Progenitor cell of endocrine pancreas (in vitro differentiated cells): ENCODE data around the gene SH3D21. TPM values are rescaled to one million over a fixed set of nuclear protein-coding genes. Genes with fewer than 3 reads are reported as not detected.

Experiments
- DNase-seq: peaks from one replicate; pipeline ENCODE4 v3.0.0; 2021; ENCODE audit warnings: low spot score; ENCODE audit not compliant: unreplicated experiment
- H3K27ac Mint-ChIP-seq: 2 replicates; pipeline ENCODE4 v1.8.0; 2021; ENCODE audit warnings: mild to moderate bottlenecking, moderate library complexity, mixed read lengths
- H3K27me3 Mint-ChIP-seq: 2 replicates; pipeline ENCODE4 v1.8.0; 2021; ENCODE audit warnings: mixed read lengths
- H3K36me3 Mint-ChIP-seq: 2 replicates; pipeline ENCODE4 v1.8.0; 2022; ENCODE audit warnings: mixed read lengths; ENCODE audit not compliant: insufficient read depth
- H3K4me1 Mint-ChIP-seq: 2 replicates; pipeline ENCODE4 v1.8.0; 2021; ENCODE audit warnings: low read depth, mixed read lengths
- H3K4me3 Mint-ChIP-seq: 2 replicates; pipeline ENCODE4 v1.8.0; 2021; ENCODE audit warnings: low read depth, mild to moderate bottlenecking, moderate library complexity, mixed read lengths
- H3K9me3 Mint-ChIP-seq: 2 replicates; pipeline ENCODE4 v1.8.0; 2021; ENCODE audit warnings: low read depth, mixed read lengths
- total RNA-seq: library from RNA; stranded (reverse); gene quantifications from 2 replicates; pipeline ENCODE4 v1.2.1, GENCODE V29; 2021
- TF ChIP-seq, protein P1 (sequence below): fragments of 200-600 bp; sonication (generic); IDR thresholded peaks from one replicate; pipeline ENCODE4 v1.5.0; 2021; ENCODE audit warnings: antibody characterized with exemption, mild to moderate bottlenecking; ENCODE audit not compliant: unreplicated experiment

Gene SH3D21
- total RNA-seq, 1 donor from 2014 or later, result 10.6 TPM

DNA sequence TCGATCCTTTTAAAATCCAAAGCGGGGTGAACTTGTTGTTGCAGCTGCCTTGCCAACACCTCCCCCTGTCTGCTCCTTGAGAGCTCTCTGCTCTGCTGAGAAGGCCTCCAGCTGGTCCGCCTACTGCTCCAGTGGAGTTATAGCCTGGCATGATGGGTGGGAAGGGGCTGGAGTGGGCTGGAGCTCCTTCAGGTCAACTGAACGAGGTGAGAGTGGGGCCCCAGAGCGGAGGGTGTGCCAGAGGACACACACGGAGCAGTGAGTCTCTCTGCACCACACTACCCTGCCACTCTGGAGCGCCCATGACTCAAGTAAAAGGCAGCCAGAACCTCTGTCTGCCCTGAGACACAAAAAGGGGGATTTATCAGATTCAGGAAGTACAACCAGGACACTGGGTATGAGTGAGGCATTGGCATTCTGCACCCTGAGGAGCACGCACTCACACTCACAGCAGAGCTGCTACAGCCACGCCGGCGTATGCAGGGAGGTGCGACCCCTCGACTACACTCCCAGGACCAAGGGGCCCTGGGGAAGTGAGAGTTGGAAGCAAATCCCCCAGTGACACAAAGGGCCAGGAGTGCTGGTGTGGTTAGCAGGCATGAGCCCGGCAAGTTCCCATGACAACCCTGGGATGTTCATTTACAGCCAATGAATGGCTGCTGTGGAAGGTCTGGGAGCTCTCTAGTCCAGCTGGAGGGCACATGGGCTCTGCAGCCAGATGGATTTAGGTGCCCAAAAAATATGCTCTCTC lies 45.2 kb downstream of the SH3D21 start:
- no peaks in the 10 kb centered on the region for H3K9me3 Mint-ChIP-seq
- DNase-seq, result no peak
- H3K36me3 Mint-ChIP-seq, result peaks cover 10% of the 10 kb centered on the region
- no peak overlapping the region for H3K27ac Mint-ChIP-seq
- no peak overlapping the region for H3K4me3 Mint-ChIP-seq
- H3K4me1 Mint-ChIP-seq, result no peaks in the 10 kb centered on the region
- TF ChIP-seq, protein P1, sequence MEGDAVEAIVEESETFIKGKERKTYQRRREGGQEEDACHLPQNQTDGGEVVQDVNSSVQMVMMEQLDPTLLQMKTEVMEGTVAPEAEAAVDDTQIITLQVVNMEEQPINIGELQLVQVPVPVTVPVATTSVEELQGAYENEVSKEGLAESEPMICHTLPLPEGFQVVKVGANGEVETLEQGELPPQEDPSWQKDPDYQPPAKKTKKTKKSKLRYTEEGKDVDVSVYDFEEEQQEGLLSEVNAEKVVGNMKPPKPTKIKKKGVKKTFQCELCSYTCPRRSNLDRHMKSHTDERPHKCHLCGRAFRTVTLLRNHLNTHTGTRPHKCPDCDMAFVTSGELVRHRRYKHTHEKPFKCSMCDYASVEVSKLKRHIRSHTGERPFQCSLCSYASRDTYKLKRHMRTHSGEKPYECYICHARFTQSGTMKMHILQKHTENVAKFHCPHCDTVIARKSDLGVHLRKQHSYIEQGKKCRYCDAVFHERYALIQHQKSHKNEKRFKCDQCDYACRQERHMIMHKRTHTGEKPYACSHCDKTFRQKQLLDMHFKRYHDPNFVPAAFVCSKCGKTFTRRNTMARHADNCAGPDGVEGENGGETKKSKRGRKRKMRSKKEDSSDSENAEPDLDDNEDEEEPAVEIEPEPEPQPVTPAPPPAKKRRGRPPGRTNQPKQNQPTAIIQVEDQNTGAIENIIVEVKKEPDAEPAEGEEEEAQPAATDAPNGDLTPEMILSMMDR, result no peak
- no peaks in the 10 kb centered on the region for H3K27me3 Mint-ChIP-seq

DNA sequence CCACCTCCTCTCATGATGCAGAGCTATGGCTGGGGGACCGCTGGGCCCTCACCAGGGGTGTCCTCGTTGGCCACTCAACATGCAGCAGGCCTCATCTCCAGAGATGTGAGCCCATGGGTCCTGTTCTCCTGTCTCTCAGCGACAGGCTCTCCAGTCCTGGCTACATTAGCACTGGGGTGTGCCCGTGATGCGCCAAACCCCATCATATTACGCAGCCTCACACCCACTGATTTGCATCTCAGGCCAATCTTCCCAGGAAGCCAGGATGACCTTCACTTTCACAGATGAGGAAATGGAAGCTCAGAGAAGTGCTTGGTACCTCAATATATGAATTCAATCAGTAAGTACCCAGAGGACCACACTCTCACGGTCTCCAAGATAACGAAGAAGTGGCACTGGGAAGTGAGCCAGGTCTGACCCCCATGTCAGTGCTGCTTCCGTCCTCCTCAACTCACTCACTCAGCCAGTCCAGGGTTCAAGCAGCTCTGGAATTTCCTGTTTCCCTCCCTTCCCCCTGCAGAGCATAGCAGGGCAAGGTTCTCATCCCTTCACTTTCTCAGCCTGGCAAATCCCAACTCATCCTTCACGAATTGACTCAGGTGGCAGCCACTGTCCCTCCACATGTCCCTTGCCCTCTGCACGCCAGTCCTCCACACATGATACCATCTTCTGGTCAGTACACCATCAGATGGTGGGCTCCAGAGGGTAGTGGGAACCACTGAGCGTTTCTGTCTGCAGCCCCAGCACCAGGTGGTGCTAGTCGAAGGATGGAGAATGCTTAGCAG lies 46.1 kb downstream of the SH3D21 start:
- H3K27ac Mint-ChIP-seq, result no peak overlapping the region
- DNase-seq, result no peak
- H3K27me3 Mint-ChIP-seq, result no peaks in the 10 kb centered on the region
- peaks cover 8% of the 10 kb centered on the region for H3K36me3 Mint-ChIP-seq
- H3K4me1 Mint-ChIP-seq, result no peaks in the 10 kb centered on the region
- H3K4me3 Mint-ChIP-seq, result no peak overlapping the region
- TF ChIP-seq, protein P1, result no peak
- no peaks in the 10 kb centered on the region for H3K9me3 Mint-ChIP-seq

DNA sequence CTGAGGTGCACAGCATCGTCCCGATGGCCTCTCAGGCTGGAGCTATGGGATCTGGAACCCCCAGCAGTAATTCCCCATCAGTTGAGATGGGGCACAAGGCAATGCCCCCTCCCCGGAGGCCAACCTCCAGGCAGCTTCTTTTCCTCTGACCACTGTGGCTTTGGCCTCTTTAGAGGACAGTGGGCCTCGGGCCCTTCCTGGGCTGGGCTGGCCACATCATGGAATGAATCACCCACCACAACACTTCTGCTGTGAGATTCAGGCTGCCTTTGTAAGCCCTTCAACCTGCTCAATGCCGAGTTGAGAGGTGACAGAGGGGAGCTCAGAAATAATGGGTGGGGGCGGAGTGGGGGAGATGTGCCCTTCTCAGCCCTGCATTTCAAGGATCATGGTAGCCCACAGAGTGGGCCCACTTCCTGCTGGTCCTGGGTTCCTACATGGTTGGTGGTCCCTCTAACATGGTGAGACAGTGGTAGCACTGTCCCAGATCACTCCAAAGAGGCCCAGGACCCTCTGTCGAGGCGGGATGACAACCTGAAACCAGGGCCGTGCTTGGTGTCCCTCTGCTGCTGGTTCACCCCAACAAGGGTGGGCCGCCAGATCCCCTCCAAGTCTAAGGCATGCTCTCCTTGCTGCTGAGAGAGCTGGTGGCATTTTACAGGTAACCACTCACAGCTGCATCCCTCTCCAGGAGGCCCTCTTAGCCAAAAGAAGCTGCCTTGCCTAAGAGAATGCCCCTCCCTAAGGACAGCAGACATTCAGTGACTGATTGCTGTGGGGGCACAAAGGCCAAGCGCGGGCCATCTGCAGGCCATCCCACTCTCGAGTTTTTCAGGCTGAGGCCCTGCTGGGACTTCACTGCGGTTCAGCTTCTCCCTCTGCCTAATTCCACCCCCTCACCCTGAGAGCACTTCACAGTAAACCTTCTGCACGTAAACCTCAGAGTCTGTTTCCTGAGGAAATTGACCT lies 47.0 kb downstream of the SH3D21 start:
- Mint-ChIP-seq H3K27me3 (no peaks in the 10 kb centered on the region), H3K9me3 (no peaks in the 10 kb centered on the region), H3K36me3 (peaks cover 9% of the 10 kb centered on the region), H3K4me3 (no peak overlapping the region), H3K4me1 (no peaks in the 10 kb centered on the region), H3K27ac (no peak overlapping the region)
- no peak for DNase-seq
- TF ChIP-seq, protein P1, result no peak

DNA sequence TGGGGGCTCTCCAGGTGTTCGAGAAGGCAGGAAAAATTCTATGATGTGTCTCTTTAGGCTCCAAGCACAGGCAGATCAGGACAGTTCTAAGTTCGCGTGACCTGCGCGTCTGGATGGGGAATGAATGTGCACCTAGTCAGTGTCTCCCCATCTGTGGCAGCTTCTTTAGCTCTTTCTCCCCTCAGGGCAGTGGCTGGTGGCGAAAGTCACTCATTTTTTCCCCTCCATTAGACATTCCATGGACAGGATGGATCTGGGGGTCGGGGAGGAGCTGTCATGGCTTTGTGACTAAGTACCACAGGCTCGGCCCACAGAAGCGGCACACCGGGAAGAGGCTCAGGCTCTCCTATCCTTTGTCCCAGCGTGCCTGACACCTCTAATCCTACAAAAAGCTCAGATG lies 48.3 kb downstream of the SH3D21 start:
- Mint-ChIP-seq H3K27ac (no peak overlapping the region), H3K9me3 (no peaks in the 10 kb centered on the region), H3K4me1 (no peaks in the 10 kb centered on the region), H3K36me3 (peaks cover 8% of the 10 kb centered on the region), H3K27me3 (no peaks in the 10 kb centered on the region), H3K4me3 (no peak overlapping the region)
- TF ChIP-seq, protein P1, result no peak
- DNase-seq, result no peak

DNA sequence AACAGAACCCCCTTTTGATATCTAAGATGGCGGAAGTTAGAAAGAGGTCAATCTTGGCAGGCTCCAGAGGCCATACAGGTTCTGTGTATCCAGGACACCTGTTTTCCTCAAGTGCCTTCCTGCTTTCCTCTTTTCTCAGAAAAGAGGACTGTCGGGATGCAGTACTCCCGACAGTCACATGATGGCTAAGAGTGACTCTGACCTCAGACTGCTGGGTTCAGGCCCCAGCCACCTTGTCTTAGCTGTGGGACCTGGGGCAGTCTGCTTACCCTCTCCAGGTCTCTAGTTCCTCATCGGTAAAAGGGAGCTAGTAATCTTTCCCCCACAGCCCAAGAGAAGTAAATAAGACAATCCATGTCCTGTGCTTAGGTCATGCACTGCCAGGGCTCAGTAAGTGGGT lies 49.6 kb downstream of the SH3D21 start:
- H3K27me3 Mint-ChIP-seq, result no peaks in the 10 kb centered on the region
- H3K4me1 Mint-ChIP-seq, result no peaks in the 10 kb centered on the region
- H3K27ac Mint-ChIP-seq, result no peak overlapping the region
- DNase-seq, result no peak
- no peak overlapping the region for H3K4me3 Mint-ChIP-seq
- H3K9me3 Mint-ChIP-seq, result no peaks in the 10 kb centered on the region
- TF ChIP-seq, protein P1, result no peak
- peaks cover 14% of the 10 kb centered on the region for H3K36me3 Mint-ChIP-seq
